PFSK-1 (cell line): ENCODE results near the gene MTG2.

ENCODE experiments used
- POLR2AphosphoS5 ChIP-seq: IDR thresholded peaks from 2 replicates; pipeline ENCODE4 v1.6.1; 2012; ENCODE audit warnings: low read depth, mild to moderate bottlenecking, control low read depth, low read length, moderate library complexity
- TAF1 ChIP-seq: IDR thresholded peaks from 2 replicates; pipeline ENCODE4 v1.6.1; 2012; ENCODE audit warnings: low read length, control low read depth, borderline replicate concordance; ENCODE audit not compliant: insufficient read depth

DNA sequence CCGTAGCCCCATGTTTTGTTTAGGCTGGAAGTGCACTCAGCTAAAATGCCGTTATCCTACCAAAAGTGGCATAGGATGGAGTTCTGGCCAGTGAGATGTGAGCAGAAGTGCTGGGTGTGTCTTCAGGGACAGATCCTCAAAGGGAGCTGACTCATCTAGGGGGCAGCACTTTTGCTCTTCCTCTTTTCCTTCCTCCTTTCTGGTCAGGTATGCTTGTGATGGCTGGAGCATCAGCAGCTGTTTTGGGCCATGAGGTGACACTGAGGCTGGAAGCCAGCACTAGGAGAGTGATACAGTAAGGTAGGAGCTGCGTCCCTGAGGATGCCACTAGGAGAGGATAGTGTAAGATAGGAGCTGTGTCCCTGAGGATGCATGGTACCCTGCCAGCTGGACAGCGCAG is 50.9 kb downstream of the MTG2 start:
- TF ChIP-seq TAF1 = no peak
- no peak for TF ChIP-seq POLR2AphosphoS5
